ENCODE results near the gene SARDH. TPM values are rescaled to one million over a fixed set of nuclear protein-coding genes. Genes with fewer than 3 reads are reported as not detected.

SARDH gene
- total RNA-seq, 3 donors from 2014 or later: 0.23 to 2.1 (median 0.46) TPM

DNA sequence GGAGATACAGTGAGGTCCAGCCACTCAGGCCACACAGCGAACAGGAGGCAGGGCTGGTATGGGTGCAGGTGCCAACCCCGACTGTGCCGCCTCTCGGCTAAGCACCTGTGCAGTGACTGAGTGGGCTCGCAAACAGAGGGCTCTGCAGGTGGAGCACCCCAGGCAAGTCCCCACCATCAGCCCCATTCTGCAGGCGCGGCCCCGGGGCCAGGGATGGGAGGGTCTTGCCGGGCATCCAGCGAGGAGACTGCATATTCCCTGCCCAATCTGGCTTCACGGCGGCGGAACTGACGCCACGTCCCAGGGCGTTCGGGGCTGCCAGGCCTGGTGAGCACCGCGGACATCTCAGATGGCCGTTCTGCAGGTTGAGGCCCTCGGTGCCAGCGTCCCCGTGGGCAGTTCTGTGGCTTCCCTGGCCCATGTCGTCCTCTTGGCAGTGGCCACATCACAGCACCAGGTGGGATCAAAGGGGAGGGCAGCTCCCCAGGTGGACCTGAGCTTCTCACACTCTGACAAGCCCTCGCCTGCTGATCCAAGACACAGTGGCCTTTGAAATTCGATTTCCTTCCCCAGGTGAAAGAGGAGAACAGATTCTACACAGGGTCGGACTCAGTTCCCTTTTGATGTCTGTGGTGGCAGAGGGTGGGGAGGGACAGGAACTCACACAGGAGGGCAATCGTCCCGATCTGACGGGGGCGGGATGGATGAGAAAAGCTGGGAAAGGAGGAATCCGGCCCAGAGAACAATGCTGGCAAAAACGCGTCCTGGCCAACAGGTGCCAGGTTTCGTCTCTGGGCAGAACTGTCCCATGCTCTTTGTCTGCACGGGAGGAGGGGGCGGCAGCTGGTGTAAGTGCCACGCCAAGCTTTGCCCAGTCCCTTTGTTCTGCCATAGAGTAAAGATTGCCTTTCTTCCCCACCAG, 83.2 kb downstream of the SARDH start:
- Histone ChIP-seq H3K4me3 (no peak overlapping the region), H3K9me3 (no peaks in the 10 kb centered on the region), H3K36me3 (ENCODE audit: low read depth) (no peaks in the 10 kb centered on the region), H3K4me1 (ENCODE audit: low read depth) (peaks cover 17% of the 10 kb centered on the region)
- DNase-seq (no peak), ATAC-seq (no peak)
- TF ChIP-seq, protein P1, sequence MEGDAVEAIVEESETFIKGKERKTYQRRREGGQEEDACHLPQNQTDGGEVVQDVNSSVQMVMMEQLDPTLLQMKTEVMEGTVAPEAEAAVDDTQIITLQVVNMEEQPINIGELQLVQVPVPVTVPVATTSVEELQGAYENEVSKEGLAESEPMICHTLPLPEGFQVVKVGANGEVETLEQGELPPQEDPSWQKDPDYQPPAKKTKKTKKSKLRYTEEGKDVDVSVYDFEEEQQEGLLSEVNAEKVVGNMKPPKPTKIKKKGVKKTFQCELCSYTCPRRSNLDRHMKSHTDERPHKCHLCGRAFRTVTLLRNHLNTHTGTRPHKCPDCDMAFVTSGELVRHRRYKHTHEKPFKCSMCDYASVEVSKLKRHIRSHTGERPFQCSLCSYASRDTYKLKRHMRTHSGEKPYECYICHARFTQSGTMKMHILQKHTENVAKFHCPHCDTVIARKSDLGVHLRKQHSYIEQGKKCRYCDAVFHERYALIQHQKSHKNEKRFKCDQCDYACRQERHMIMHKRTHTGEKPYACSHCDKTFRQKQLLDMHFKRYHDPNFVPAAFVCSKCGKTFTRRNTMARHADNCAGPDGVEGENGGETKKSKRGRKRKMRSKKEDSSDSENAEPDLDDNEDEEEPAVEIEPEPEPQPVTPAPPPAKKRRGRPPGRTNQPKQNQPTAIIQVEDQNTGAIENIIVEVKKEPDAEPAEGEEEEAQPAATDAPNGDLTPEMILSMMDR (IDR thresholded peaks at IDR 0.05): no peak
- intact Hi-C loops (cut with DNase I, micrococcal nuclease): no loop called here

DNA sequence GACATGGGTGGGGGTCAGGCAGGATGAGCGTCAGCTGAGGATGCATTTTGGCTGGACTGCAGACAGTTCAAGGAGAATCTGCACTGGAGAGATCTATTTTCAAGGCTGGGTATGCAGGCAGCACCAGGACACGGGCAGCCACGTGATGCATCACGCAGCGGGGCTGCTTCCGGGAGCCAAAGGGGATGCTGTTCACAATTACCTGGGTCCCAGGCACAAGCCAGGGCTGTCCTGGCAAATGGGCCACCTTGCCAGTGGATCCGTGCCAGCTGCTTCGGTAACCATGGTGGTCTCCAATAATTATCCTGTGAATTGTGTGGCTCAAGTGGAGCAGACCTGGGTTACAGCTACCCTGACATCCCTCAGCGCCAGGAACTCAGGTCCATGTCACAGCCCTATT, 84.5 kb downstream of the SARDH start:
- Histone ChIP-seq H3K9me3 (no peaks in the 10 kb centered on the region), H3K4me1 (ENCODE audit: low read depth) (peaks cover 8% of the 10 kb centered on the region), H3K36me3 (ENCODE audit: low read depth) (no peaks in the 10 kb centered on the region), H3K4me3 (no peak overlapping the region)
- ATAC-seq: no peak
- DNase-seq: no peak
- intact Hi-C loops (cut with DNase I, micrococcal nuclease): no loop called here
- TF ChIP-seq, protein P1 (IDR thresholded peaks at IDR 0.05): no peak

DNA sequence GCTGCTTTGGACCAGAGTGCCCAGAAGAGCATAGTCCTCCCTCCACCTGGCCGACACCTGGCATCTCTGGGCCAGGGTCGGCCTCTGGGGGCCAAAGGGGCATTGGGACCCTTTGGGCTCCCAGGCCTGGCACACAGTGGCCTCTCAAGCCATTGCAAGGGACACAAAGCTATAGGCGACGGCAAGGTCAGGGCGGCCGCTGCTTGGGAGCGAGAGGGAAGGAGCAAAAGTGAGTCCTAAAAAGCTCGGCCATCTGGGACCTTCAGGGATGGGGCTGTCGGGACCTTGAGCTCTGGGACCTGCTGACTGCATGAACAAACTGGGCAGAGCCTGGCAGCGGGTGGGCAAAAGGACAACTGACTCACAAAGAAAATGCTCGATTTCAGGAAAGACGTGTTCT, 88.1 kb downstream of the SARDH start:
- Histone ChIP-seq H3K4me1 (ENCODE audit: low read depth) (no peaks in the 10 kb centered on the region), H3K36me3 (ENCODE audit: low read depth) (no peaks in the 10 kb centered on the region), H3K9me3 (no peaks in the 10 kb centered on the region), H3K4me3 (no peak overlapping the region)
- DNase-seq: no peak
- intact Hi-C loops (cut with DNase I, micrococcal nuclease): no loop called here
- TF ChIP-seq, protein P1 (IDR thresholded peaks at IDR 0.05): no peak
- ATAC-seq: no peak

DNA sequence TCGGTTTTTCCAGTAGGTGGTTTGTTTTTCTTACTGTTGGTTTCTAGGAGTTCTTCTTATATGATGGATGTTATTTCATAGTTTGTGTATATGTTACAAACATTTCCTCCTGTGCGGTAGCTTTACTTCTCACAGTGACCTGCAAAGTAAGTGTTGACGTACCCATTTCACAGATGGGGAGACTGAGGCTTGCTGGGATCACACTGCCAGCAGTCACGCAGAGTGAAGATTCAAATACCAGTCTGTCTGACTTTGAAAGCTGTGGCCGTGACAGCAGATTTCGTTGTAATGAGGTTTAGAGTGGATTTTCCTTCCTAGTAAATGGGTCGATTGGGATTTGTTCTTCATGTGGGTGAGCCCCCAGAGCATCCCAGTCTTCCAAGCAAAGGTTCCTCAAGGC, 89.0 kb downstream of the SARDH start:
- no peak overlapping the region for H3K4me3 ChIP-seq
- DNase-seq: peak in 1 of 3 donors; percentile 17
- TF ChIP-seq, protein P1 (IDR thresholded peaks at IDR 0.05): no peak
- H3K36me3 ChIP-seq (ENCODE audit: low read depth): no peaks in the 10 kb centered on the region
- ATAC-seq: no peak
- H3K4me1 ChIP-seq (ENCODE audit: low read depth): no peaks in the 10 kb centered on the region
- H3K9me3 ChIP-seq: no peaks in the 10 kb centered on the region
- intact Hi-C loops (cut with DNase I, micrococcal nuclease): no loop called here

DNA sequence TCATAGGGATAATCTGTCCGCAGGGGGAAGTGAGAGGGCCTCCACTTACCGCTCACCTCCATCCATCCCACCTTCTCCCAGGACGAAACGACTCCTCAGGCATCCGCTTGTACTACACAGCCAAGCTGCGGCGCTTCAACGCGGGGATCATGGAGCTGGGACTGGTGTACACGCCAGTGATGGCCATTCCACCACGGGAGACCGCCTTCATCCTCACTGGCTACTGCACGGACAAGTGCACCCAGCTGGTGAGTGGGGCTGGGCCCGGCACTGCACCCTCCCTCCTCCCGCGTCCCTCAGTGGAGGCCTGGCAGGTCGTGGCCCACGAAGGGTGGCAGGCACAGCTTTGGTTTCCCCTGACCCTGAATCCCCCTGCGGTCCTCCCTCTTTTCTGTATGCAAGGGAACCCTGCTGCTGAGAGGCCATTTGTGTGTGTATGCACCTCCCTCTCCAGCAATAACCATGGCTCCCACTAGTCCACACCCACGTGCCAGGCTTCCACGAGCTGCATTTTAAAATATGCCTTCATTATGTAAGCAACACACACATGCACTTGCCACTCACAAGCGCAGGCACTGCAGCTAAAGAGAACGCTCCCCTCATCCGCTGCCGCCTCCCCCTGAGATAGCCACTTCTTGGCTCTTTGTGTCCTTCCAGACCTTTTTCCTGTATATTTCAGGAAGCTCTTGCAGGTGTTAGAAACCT, 90.2 kb downstream of the SARDH start:
- H3K9me3 ChIP-seq: no peaks in the 10 kb centered on the region

More for the DNA sequence above, 90.2 kb downstream of the SARDH start:
- no peaks in the 10 kb centered on the region for H3K36me3 ChIP-seq (ENCODE audit: low read depth)
- H3K4me1 ChIP-seq (ENCODE audit: low read depth): no peaks in the 10 kb centered on the region
- DNase-seq: no peak
- no peak overlapping the region for H3K4me3 ChIP-seq
- TF ChIP-seq, protein P1 (IDR thresholded peaks at IDR 0.05): no peak
- no peak for ATAC-seq
- intact Hi-C loops (cut with DNase I, micrococcal nuclease): no loop called here
